HG02840 (cell line): ENCODE data around the gene CACNB4.

Source experiments
- ATAC-seq: cut with Tn5 transposase; IDR thresholded peaks from one replicate; pipeline ENCODE4 v1.9.1; 2021; ENCODE audit warnings: mild to moderate bottlenecking, moderate library complexity, moderate number of reproducible peaks; ENCODE audit not compliant: unreplicated experiment, low FRiP score

CACNB4 gene

GRCh38 chr2:151981886-151982285, 117.0 kb downstream of the CACNB4 start:
- ATAC-seq, result no peak

- no peak for ATAC-seq
Measured at GRCh38 chr2:151979694-151980093, 119.2 kb downstream of the CACNB4 start.

- ATAC-seq, result no peak
Measured at GRCh38 chr2:151978709-151979108, 120.1 kb downstream of the CACNB4 start.

GRCh38 chr2:151977631-151978030, 121.2 kb downstream of the CACNB4 start:
- ATAC-seq, result no peak

- no peak for ATAC-seq
Measured at GRCh38 chr2:151976945-151977353, 121.9 kb downstream of the CACNB4 start.

- ATAC-seq, result no peak
Measured at GRCh38 chr2:151975460-151976414, 123.1 kb downstream of the CACNB4 start.

GRCh38 chr2:151974988-151975387, 123.9 kb downstream of the CACNB4 start:
- no peak for ATAC-seq

- ATAC-seq, result no peak
Measured at GRCh38 chr2:151973901-151974199, 125.0 kb downstream of the CACNB4 start.

GRCh38 chr2:151973013-151973900, 125.6 kb downstream of the CACNB4 start:
- no peak for ATAC-seq

GRCh38 chr2:151972241-151973012, 126.4 kb downstream of the CACNB4 start:
- ATAC-seq, result no peak

GRCh38 chr2:151971301-151972051, 127.4 kb downstream of the CACNB4 start:
- no peak for ATAC-seq

- ATAC-seq, result no peak
Measured at GRCh38 chr2:151968770-151969470, 129.9 kb downstream of the CACNB4 start.

- no peak for ATAC-seq
Measured at GRCh38 chr2:151967829-151968722, 130.8 kb downstream of the CACNB4 start.

GRCh38 chr2:151965884-151966283, 133.0 kb downstream of the CACNB4 start:
- ATAC-seq, result no peak

GRCh38 chr2:151961558-151961957, 137.3 kb downstream of the CACNB4 start:
- ATAC-seq, result no peak

- no peak for ATAC-seq
Measured at GRCh38 chr2:151959238-151959637, 139.6 kb downstream of the CACNB4 start.

- ATAC-seq, result no peak
Measured at GRCh38 chr2:151953467-151953866, 145.4 kb downstream of the CACNB4 start.

GRCh38 chr2:151952691-151953456, 146.0 kb downstream of the CACNB4 start:
- no peak for ATAC-seq
